Endodermal cell (in vitro differentiated cells): ENCODE data around the gene DPP4. TPM values are rescaled to one million over a fixed set of nuclear protein-coding genes. Genes with fewer than 3 reads are reported as not detected.
"Not testable (repeated sequence)": the region's sequence is repeated elsewhere in the genome, so short reads cannot be mapped to it uniquely, and the experiment has no call there.

ENCODE experiments used
- DNase-seq: peaks from one replicate; pipeline ENCODE4 v3.0.0-alpha.2; 2017
- H3K27ac ChIP-seq: 2 replicates; pipeline ENCODE4 v1.5.1; 2013; ENCODE audit warnings: mild to moderate bottlenecking, low read depth, low read length, moderate library complexity
- H3K27me3 ChIP-seq: 2 replicates; pipeline ENCODE4 v1.6.1; 2013; ENCODE audit warnings: mild to moderate bottlenecking, low read length, moderate library complexity; ENCODE audit not compliant: insufficient read depth, control insufficient read depth, poor library complexity, severe bottlenecking
- H3K36me3 ChIP-seq: 2 replicates; pipeline ENCODE4 v1.7.0; 2013; ENCODE audit warnings: mild to moderate bottlenecking, low read length, moderate library complexity; ENCODE audit not compliant: control insufficient read depth, insufficient read depth
- H3K4me1 ChIP-seq: one replicate; pipeline ENCODE4 v1.7.0; 2013; ENCODE audit warnings: low read length; ENCODE audit not compliant: control insufficient read depth, insufficient read depth
- H3K4me3 ChIP-seq: 2 replicates; pipeline ENCODE4 v1.5.1; 2013; ENCODE audit warnings: mild to moderate bottlenecking, low read length, moderate library complexity
- H3K9ac ChIP-seq: 2 replicates; pipeline ENCODE4 v1.6.1; 2013; ENCODE audit warnings: mild to moderate bottlenecking, low read length, moderate library complexity; ENCODE audit not compliant: poor library complexity, severe bottlenecking; ENCODE audit errors: extremely low read depth
- H3K9me3 ChIP-seq: 2 replicates; pipeline ENCODE4 v1.6.1; 2013; ENCODE audit warnings: mild to moderate bottlenecking, low read length, moderate library complexity; ENCODE audit not compliant: control insufficient read depth
- H3K27ac Mint-ChIP-seq: 2 replicates; pipeline ENCODE4 v1.8.0; 2020; ENCODE audit warnings: mixed read lengths
- H3K27me3 Mint-ChIP-seq: 2 replicates; pipeline ENCODE4 v1.8.0; 2021; ENCODE audit warnings: mild to moderate bottlenecking, mixed read lengths; ENCODE audit not compliant: insufficient read depth
- H3K36me3 Mint-ChIP-seq: 2 replicates; pipeline ENCODE4 v1.8.0; 2020; ENCODE audit warnings: low read depth, mixed read lengths
- H3K4me1 Mint-ChIP-seq: 2 replicates; pipeline ENCODE4 v1.8.0; 2020; ENCODE audit warnings: mixed read lengths
- H3K4me3 Mint-ChIP-seq: 2 replicates; pipeline ENCODE4 v1.8.0; 2020; ENCODE audit warnings: mild to moderate bottlenecking, moderate library complexity, mixed read lengths
- H3K9me3 Mint-ChIP-seq: 2 replicates; pipeline ENCODE4 v1.8.0; 2020; ENCODE audit warnings: mild to moderate bottlenecking, mixed read lengths
- CTCF ChIP-seq: fragments of 200-600 bp; sonication (generic); conservative IDR thresholded peaks from 2 replicates; pipeline ENCODE4 v1.5.0; 2021; ENCODE audit warnings: antibody characterized with exemption, mild to moderate bottlenecking
- WGBS, 2 experiments: methylation state at CpG; one replicate each; pipeline versions ENCODE4 v1.1.5 to v1.1.7; 2013; ENCODE audit warnings: missing lambda C conversion rate in 2 of 2, mixed read lengths in 1 of 2; ENCODE audit not compliant: insufficient coverage in 1 of 2, insufficient read length in 1 of 2; 5-methylcytosine and 5-hydroxymethylcytosine counted together
- total RNA-seq, 2 donors: library from RNA; stranded (reverse); fragmentation: NEBNext Ultra II Directional in 1 of 2; extraction: Animal tissue kit (Norgen Biotek cat#: 25700) in 1 of 2; gene quantifications; 2 replicates in 1 of 2; 3 replicates in 1 of 2; pipeline ENCODE4 v1.2.1, GENCODE V29; 2021

The DPP4 gene
- total RNA-seq, 2 donors from 2014 or later, result 0.46 to 1.2 TPM

- no peak for DNase-seq
- no peaks in the 10 kb centered on the region for H3K36me3 ChIP-seq
- H3K4me1 ChIP-seq, result no peaks in the 10 kb centered on the region
- no peak overlapping the region for H3K9ac ChIP-seq
- no peaks in the 10 kb centered on the region for H3K27me3 ChIP-seq
- Mint-ChIP-seq H3K9me3 (no peaks in the 10 kb centered on the region), H3K4me1 (no peaks in the 10 kb centered on the region), H3K27ac (no peak overlapping the region), H3K4me3 (no peak overlapping the region), H3K36me3 (no peaks in the 10 kb centered on the region), H3K27me3 (no peaks in the 10 kb centered on the region)
- no peak for TF ChIP-seq CTCF
- no peak overlapping the region for H3K4me3 ChIP-seq
- WGBS, 2 experiments, result 80 to 94% methylated on average over 1 to 2 of the region's 2 CpGs
- no peak overlapping the region for H3K27ac ChIP-seq
- no peaks in the 10 kb centered on the region for H3K9me3 ChIP-seq
These were observed 94.5 kb downstream of the DPP4 start for GRCh38 chr2:161979490-161979889.

- not testable (repeated sequence) for DNase-seq, H3K27ac Mint-ChIP-seq, H3K9ac ChIP-seq, H3K27me3 ChIP-seq, H3K27ac ChIP-seq, H3K4me1 ChIP-seq, H3K4me3 Mint-ChIP-seq, H3K9me3 ChIP-seq, H3K27me3 Mint-ChIP-seq, H3K4me3 ChIP-seq, H3K36me3 Mint-ChIP-seq, H3K9me3 Mint-ChIP-seq, H3K36me3 ChIP-seq, H3K4me1 Mint-ChIP-seq
- WGBS, 2 experiments, result 91 to 100% methylated on average over 5 to 6 of the region's 6 CpGs
These were observed 96.1 kb downstream of the DPP4 start for GRCh38 chr2:161977926-161978325.

GRCh38 chr2:161976917-161977316, 97.1 kb downstream of the DPP4 start:
- H3K36me3 Mint-ChIP-seq, result no peaks in the 10 kb centered on the region
- DNase-seq, result no peak
- Histone ChIP-seq H3K4me3 (no peak overlapping the region), H3K9ac (no peak overlapping the region), H3K36me3 (no peaks in the 10 kb centered on the region), H3K27ac (no peak overlapping the region), H3K27me3 (no peaks in the 10 kb centered on the region), H3K9me3 (no peaks in the 10 kb centered on the region), H3K4me1 (no peaks in the 10 kb centered on the region)
- H3K27ac Mint-ChIP-seq, result no peak overlapping the region
- H3K4me3 Mint-ChIP-seq, result no peak overlapping the region
- no peaks in the 10 kb centered on the region for H3K4me1 Mint-ChIP-seq
- TF ChIP-seq CTCF, result no peak
- no peaks in the 10 kb centered on the region for H3K27me3 Mint-ChIP-seq
- H3K9me3 Mint-ChIP-seq, result no peaks in the 10 kb centered on the region

- Mint-ChIP-seq H3K4me1 (no peaks in the 10 kb centered on the region), H3K9me3 (no peaks in the 10 kb centered on the region), H3K27me3 (no peaks in the 10 kb centered on the region), H3K27ac (no peak overlapping the region), H3K4me3 (no peak overlapping the region), H3K36me3 (no peaks in the 10 kb centered on the region)
- Histone ChIP-seq H3K4me1 (no peaks in the 10 kb centered on the region), H3K27ac (no peak overlapping the region), H3K27me3 (no peaks in the 10 kb centered on the region), H3K9ac (no peak overlapping the region), H3K4me3 (no peak overlapping the region), H3K9me3 (no peaks in the 10 kb centered on the region), H3K36me3 (no peaks in the 10 kb centered on the region)
- no peak for TF ChIP-seq CTCF
- 86 to 93% methylated on average over 1 of the region's 1 CpG for WGBS, 2 experiments
- DNase-seq, result no peak
These were observed 97.7 kb downstream of the DPP4 start for GRCh38 chr2:161976295-161976694.
